ENCODE data around the gene MED27. TPM values are rescaled to one million over a fixed set of nuclear protein-coding genes. Genes with fewer than 3 reads are reported as not detected.

Gene MED27
- total and polyA plus RNA-seq, 9 of the 15 experiments (the other 6 are each of a cell fraction or from before 2014, with no cell fraction given), result 24.4 to 91.0 (median 36.1) TPM

GRCh38 chr9:132020820-132021510, 58.7 kb downstream of the MED27 start (continued):
- TF ChIP-seq ZNF41 (CRISPR knock-in tag; conservative IDR thresholded peaks at IDR 0.05) (no peak), ZNF586 (CRISPR knock-in tag; conservative IDR thresholded peaks at IDR 0.05) (no peak)

GRCh38 chr9:132020272-132020671, 59.4 kb downstream of the MED27 start:
- H3K4me1 ChIP-seq (replicated peaks in 1 of 2; ENCODE audit: control insufficient read depth in 2 of 2, insufficient read depth in 2 of 2, low read length in 2 of 2), result no peaks in the 10 kb centered on the region
- no peak overlapping the region for H2AFZ ChIP-seq (ENCODE audit: low read depth, low read length)
- no peak overlapping the region for H3K4me3 ChIP-seq
- TF ChIP-seq ZNF586 (CRISPR knock-in tag; conservative IDR thresholded peaks at IDR 0.05) (no peak), CEBPB (tag; IDR thresholded peaks at IDR 0.05) (peak; percentile 57; the same call in 1 of the 2 replicates), ZNF354B (CRISPR knock-in tag; IDR thresholded peaks at IDR 0.05) (no peak)
- H3K79me2 ChIP-seq (ENCODE audit: control insufficient read depth, insufficient read depth, low read length), result 0 out of 3 replicates have a peak, but pooled peaks cover 3% of the 10 kb centered on the region
- CTCF ChIA-PET (ENCODE audit: low intra/inter-chr PET ratio), result no interaction called here
- H4K20me1 ChIP-seq (replicated peaks; ENCODE audit: control insufficient read depth, insufficient read depth, low read length), result peaks cover 21% of the 10 kb centered on the region
- no TSS peak for BruUV-seq (replicated peaks)
- intact Hi-C loops (cut with micrococcal nuclease), result no loop called here
- no peak for DNase-seq (ENCODE audit: extremely low read depth in 1 of 4, low spot score in 3 of 4)
- no peaks in the 10 kb centered on the region for H3K9me1 ChIP-seq (ENCODE audit: control insufficient read depth, insufficient read depth, low read length)
- H3K9ac ChIP-seq (ENCODE audit: insufficient read depth in 1 of 2, low read depth in 2 of 2, low read length in 2 of 2), result no peak overlapping the region
- WGBS (ENCODE audit: insufficient coverage, low coverage, missing lambda C conversion rate), result 89% methylated on average over 2 of the region's 2 CpGs
- POLR2A ChIA-PET, result interaction anchor here (0.9 kb wide), 1 partner anchor 24 kb away, joined by 5 read pairs; no protein-coding TSS in a partner anchor
- no peak for FAIRE-seq
- in situ Hi-C loops (cut with MboI), result no loop called here
- no peaks in the 10 kb centered on the region for H3K27me3 ChIP-seq (ENCODE audit: control insufficient read depth in 2 of 2, insufficient read depth in 2 of 2, low read length in 2 of 2)
- H3K27ac ChIP-seq (ENCODE audit: extremely low read depth, low read depth, low read length), result no peak overlapping the region
- H3K9me3 ChIP-seq (replicated peaks; ENCODE audit: control insufficient read depth, insufficient read depth, low read depth, low read length), result no peaks in the 10 kb centered on the region
- no peak overlapping the region for H3K4me2 ChIP-seq (ENCODE audit: insufficient read depth, low read length)
- H3K36me3 ChIP-seq (ENCODE audit: control insufficient read depth, insufficient read depth, low read length), result no peaks in the 10 kb centered on the region
- no peak for ATAC-seq

Measured in K562 (cell line).